ENCODE results near the gene DEPP1. TPM values are rescaled to one million over a fixed set of nuclear protein-coding genes. Genes with fewer than 3 reads are reported as not detected.

DEPP1 gene
- total RNA-seq, 1 donor from 2014 or later, result 3.4 TPM

GRCh38 chr10:44980309-44981171 is 1.9 kb upstream of the DEPP1 start:
- intact Hi-C loops (cut with micrococcal nuclease), result no loop called here

GRCh38 chr10:44979281-44980191 is 927 bp upstream of the DEPP1 start:
- intact Hi-C loops (cut with micrococcal nuclease), result no loop called here

- intact Hi-C loops (cut with micrococcal nuclease), result loop anchor here (1.0 kb wide), 2 partner anchors 10 to 22 kb away; partner anchors contain the start of gene ZNF22
These were observed 418 bp downstream of the DEPP1 start for GRCh38 chr10:44978213-44978569.

GRCh38 chr10:44977287-44978212 is 1.1 kb downstream of the DEPP1 start:
- intact Hi-C loops (cut with micrococcal nuclease), result loop anchor here (1.0 kb wide), 2 partner anchors 9 to 23 kb away; partner anchors contain the start of gene ZNF22

GRCh38 chr10:44976352-44977198 is 2.0 kb downstream of the DEPP1 start:
- intact Hi-C loops (cut with micrococcal nuclease), result no loop called here

GRCh38 chr10:44975431-44976331 is 2.9 kb downstream of the DEPP1 start:
- intact Hi-C loops (cut with micrococcal nuclease), result loop anchor here (1.0 to 2.0 kb wide), 5 partner anchors 8 to 97 kb away; partner anchors contain the start of gene RASSF4

GRCh38 chr10:44974628-44975430 is 3.8 kb downstream of the DEPP1 start:
- intact Hi-C loops (cut with micrococcal nuclease), result loop anchor here (1.0 to 2.0 kb wide), 6 partner anchors 8 to 110 kb away; partner anchors contain the start of gene RASSF4

- intact Hi-C loops (cut with micrococcal nuclease), result loop anchor here (1.0 to 2.0 kb wide), 2 partner anchors 95 to 109 kb away; no protein-coding TSS in a partner anchor
These were observed 4.5 kb downstream of the DEPP1 start for GRCh38 chr10:44974082-44974627.

- intact Hi-C loops (cut with micrococcal nuclease), result loop anchor here (1.0 to 2.0 kb wide), 2 partner anchors 95 to 108 kb away; no protein-coding TSS in a partner anchor
These were observed 5.1 kb downstream of the DEPP1 start for GRCh38 chr10:44973323-44974081.

- intact Hi-C loops (cut with micrococcal nuclease), result no loop called here
These were observed 5.7 kb downstream of the DEPP1 start for GRCh38 chr10:44972874-44973306.

GRCh38 chr10:44971935-44972757 is 6.5 kb downstream of the DEPP1 start:
- intact Hi-C loops (cut with micrococcal nuclease), result no loop called here

- intact Hi-C loops (cut with micrococcal nuclease), result no loop called here
These were observed 7.2 kb downstream of the DEPP1 start for GRCh38 chr10:44971434-44971833.

GRCh38 chr10:44970812-44971395 is 7.7 kb downstream of the DEPP1 start:
- intact Hi-C loops (cut with micrococcal nuclease), result no loop called here

GRCh38 chr10:44969854-44970253 is 8.8 kb downstream of the DEPP1 start:
- intact Hi-C loops (cut with micrococcal nuclease), result no loop called here
